NCI-H146 treated with DMSO at 0.1 percent for 48 hours (cell line): ENCODE data around the gene CRHR2.
"Not testable (repeated sequence)": the region's sequence is repeated elsewhere in the genome, so short reads cannot be mapped to it uniquely, and the experiment has no call there.

Source experiments
- DNase-seq: peaks from one replicate; lab custom pipeline; 2025; ENCODE audit not compliant: unreplicated experiment; lab: John Stamatoyannopoulos, UW

CRHR2 gene

DNA sequence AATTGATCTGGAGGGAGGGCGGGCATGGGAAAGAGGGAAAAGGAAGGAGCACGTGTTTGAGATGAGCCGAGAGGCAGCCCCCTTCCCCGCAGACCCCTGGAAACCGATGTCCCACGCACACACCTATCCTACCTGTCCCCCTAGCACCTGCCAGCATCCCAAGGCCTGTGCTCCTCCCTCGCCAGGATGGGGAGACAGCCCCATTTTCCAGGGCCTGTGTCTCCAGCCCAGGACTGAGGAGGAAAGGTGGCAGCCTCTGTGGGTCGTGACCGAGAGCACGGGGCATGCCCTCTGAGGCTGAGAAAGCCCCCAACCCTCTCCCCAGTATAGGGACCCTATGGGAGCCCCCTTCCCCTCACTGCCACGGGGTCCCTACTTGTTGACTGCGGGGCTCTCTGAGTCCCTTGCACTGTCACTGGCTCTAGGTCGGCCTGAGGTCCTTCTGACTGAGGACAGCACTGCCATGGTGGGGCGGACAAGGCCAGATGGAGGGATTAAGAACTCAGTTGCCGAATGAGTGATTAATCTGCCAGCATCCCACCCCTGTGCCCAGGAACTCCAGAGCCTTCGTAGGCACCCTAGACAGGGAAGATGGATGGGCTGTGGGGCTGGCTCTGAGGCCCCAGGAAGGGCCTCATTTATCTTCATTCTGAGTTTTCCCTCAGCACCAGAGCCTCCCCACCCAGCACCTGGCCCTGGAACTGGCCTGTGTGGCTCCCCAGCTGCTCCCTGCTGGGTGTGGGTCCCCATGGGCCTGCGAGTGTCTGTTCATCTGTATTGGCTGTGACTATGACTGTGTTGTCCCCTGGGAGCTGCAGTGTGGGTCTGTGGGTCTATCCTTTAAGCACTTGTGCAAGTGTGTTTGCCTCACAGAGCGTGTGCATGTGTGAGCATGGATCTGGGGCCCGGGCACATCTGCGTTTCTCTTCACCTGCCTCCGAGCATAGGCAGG lies 26.0 kb downstream of the CRHR2 start:
- DNase-seq = no peak

DNA sequence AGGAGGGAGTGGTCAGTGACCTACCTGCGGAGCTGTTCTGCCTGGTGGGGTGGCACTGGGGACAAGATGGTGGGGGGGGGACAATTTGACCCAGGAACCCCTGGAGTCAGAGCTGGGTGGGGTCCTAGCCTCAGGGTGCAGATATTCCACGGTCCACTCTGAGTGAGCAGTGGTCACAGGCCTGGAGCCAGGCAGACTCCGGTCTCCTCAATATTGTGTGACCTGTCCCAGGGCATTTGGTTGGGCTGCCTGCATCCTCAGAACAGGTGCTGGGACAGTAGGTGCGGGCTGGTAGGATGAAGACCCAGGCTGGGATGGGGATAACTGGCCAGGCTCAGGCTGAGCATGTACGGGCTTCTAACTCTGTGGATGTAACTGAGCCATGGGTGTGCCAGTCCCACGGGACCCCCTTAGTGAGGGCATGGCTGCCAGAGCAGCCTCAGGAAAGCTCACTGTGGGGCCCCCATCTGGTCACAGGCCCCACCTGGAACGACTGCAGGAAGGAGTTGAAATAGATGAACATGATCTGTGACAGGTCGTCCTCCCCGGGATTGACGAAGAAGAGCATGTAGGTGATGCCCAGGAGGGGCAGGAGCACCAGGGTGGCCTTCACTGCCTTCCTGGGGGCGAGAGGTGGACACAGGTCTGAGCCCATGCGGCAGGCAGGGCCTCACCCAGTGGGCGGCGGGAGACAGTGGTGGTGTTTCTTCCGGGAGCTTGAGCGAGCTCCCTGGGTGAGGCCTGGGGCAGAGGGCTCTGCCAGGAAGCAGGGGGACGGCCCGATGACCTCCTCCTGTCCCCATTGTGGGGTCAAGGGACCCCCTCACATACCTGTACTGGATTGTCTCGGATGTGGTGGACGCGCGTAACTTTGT lies 26.9 kb downstream of the CRHR2 start:
- DNase-seq = no peak

DNA sequence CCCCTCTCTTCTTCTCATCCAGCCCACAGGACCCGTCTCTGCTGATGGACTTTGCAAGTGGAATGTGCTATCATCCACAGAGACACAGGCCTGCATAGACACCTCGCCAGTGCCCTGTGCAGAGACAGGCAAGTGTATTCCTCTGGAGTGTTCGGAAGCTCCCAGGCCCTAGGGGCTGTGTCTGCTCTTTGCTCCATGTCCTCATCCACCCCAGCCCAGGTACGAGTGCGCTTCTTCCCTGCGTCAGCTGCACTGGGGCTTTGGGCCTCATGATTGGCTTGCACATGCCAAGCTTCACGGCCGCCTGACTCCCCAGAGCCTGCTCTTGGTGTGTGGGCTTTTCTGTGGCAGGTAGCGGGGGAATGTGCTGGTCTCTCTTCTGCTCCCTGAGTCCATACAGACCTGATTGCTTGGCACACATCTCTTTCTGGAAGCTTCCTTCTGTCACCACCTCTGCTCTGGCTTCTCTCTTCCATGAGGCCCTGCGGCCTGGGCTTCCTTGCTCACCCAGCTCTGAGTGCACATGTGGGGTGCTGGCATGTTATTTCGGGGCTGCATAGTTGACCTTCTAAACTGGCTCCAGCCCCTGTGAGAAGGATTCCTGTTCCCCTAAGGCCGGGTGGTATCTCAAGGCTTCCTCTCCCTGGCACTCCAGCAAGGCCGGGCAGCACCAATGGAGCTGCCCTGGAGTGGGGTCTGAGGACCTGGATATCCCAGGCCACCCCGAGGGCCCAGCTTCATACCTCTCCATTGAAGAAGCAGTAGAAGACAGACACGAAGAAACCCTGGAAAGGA lies 27.8 kb downstream of the CRHR2 start:
- DNase-seq = no peak

DNA sequence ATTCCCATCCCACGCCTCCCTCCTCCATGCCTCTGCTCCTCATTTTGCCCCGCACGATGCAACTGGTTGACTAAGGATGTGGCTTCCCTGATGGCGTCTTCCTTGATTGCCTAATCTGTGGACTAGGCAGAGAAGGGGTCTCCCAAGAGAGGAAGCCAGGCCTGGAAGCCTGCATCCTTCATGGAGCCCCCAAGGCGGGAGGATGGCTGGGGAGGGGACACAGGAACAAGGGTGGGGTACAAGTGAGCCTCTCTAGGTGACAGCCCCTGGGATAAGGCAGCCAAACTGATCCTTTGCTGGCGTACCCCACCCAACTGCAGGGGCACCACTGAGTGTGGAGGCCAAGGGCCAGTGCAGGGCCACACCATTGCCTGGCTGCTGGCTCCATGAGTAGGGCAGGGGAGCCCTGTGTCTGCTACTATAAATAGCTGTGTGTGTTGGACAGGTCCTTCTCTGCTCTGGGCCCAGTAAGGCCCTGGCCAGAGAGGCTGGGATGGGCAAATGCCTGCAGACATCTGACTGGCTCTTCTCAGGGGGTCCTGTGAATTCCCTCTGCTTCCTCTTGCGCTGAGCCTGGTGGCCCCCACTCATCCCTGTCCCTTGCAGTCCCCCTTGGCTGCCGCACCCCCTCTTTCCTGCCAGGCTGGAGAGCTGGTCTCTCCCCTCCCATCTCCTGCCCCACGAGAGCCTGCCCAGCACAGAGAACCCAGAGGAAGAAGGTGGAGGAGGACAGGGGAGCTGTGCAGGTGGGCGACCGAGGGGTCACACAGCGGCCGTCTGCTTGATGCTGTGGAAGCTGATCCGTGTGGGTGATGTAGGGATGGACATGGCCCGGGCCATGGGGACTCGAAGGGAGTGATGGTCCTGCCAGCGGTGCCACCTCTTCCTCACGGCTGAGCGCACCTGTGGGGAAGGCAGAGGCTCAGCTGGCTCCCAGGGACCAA lies 29.3 kb downstream of the CRHR2 start:
- no peak for DNase-seq

DNA sequence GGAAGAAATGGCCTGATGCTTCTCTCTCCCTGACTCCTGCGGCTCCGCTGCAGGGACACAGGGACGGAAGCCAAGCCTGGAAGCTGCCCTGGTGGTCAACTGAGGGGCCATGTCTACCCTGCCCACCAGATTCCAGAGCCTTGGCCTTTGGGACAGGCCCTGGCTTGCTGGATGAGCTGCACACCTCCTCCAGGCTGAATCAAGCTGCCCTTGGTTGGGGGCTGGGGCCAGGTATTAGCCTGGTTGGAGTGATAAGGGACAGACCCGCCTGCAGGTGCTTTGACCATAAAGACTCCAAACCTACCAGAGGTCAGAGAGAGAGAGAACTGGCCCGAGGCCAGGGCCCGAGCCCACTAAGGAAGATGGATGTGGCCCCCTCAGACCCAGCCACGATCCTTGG lies 30.1 kb downstream of the CRHR2 start:
- DNase-seq = no peak

DNA sequence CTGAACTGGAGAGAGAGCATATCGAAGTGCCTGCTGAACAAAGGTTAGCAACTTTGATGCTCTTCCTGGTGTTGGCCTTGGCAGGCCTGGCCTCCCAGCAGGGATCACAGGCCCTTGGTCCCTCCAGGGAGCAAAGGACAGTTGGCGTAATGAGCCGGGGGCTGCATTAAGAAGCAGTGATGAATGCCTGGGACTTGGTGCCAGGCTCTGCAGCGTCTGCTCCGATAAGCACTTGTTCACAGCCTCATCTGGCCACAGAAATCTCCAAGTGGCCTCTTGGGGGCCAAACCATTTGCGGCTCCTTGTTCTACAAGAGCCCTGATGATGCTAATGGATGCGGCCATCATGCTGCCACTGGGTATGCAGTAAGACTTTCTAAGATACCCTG lies 31.8 kb downstream of the CRHR2 start:
- no peak for DNase-seq

DNA sequence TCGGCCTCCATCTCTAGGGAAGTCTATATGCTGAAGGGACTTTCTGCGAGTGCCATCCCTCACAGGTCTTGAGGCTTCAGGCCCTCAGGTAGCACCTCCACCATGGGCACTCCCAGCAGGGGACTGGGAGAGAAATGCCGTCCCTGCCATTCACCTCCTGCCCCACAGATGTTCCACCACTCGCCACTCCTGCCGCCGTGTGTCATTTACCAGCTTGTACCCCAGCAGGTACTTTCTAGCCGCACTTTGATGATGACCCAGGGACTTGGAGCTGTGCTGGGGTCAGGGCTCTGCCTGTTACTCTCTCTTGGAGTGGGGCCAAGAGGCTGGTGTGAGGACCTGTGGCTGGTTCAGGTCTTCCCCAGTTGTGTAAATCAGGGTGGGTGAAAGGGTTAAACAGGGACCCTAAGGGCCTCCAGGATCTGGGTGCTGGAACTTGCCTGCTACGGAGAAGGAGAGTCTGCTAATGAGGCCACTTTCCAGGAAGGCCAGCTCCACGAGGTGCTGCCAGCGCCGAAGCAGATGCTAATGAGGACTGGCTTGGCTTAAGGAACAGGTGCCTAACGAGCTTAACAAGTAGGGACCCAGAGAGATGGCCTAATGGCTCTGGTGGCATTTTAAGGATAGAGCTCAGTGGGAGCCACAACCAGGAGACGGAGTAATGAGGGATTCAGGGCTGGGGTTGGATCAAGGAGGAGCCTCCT lies 32.4 kb downstream of the CRHR2 start:
- DNase-seq = no peak

DNA sequence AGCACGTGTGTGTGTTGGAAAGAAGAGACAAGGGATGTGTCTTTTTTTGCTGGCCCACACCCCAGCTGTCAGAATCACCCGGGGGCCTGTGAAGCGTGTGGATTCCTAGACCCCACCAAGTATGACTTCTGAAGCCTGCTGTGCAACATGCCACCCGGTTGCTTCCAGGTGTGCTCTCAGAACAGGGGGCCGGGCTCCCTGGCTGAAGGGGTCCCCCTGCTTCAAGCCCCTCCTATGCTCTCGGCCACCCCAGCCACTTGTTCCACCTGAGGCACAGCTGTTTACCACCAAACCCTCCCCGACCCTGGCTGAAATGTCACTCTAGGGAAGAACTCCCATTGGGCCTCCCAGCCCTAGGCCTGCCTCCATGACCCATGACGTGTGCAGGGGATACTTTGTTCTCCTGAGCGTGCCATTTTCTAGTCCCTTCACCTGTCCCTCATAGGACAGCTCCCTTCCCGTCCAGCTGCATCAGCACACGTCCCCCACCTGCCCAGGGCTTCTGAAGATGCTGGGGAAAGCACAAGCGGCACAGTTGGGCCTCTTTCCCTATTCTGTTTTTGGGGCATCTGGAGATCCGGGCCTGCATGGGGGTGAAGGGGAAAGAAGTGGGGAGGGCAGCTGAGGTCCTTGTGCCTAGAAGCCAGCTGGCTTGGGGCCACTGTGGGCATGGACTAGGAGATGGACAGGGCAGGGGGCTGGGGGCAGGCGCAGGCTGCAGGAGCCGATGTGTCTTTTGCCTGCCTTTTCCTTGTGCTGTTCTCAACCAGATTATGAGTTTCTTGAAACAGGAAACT lies 33.3 kb downstream of the CRHR2 start:
- DNase-seq = no peak

DNA sequence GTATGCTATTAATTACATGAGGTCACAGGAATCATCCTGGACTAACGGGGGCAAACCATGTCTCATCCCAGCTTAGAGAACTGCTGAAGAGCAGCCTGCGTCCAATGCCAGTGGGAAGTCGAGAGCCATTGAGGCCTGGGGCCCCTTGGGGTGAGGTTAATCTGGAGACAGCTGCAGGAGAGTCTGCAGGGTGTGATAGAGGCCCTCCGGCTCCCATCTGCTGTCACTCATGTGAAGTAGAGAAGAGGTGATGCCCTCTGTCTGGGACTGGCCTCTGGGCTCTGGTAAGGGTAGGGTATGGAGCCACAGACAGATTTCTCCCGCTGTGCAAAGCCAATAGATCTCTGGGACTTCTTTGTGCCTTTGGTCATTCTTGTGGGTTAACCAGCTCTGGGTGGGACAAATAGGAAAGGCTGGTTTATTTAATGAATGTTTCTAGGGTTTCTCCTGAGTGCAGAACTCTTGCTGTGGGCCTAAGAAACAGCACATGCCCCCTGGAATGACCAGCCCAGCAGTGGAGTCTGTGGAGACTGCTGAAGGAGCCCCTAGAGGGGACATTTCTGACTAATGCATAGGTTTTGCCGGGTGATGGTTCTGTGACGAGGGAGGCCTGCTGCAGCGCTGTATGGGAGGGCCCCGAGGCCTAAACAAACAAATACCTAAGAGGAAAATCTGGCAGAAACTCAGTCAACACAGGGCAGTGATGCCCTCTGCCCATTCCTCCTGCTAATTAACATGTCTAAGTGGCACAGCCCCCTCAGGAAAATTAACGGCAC lies 34.5 kb downstream of the CRHR2 start:
- DNase-seq = no peak

DNA sequence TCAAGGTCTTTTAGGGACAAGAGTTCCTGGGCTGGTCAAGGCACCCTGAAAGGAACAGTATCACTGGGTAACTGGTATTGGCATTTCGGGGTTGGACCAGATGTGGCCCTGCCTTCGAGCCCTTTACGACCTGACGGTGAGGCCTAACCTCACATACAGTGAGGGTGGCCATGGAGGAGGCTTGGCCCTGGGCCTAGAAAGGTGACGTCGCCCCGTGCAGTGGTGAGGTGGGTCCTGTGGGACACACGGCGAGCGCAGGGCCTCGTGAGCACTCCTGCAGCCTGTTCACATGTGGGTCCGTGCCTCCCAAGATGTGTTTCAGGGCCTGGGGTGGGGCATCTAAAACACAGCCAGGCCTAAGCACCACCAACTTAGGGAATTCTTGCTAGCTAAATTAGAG lies 36.1 kb downstream of the CRHR2 start:
- no peak for DNase-seq

DNA sequence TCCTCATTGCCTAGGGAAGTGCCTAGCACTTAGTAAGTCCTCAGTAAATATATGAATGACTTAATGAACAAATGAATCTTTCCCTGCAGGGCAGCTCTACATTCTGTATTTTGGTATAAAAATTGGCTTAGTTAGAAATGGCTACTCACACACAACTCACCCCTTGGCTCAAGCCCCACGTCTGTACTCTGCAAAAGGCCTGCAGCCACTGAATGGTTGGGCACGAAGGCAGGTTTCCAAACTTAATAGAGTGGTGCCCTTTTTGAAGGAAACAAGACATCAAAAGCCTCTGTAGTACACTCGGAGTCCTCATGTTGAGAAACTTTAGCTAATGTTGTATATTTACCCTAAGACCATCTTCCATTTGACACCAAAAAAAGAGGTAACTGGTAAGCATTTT lies 36.6 kb downstream of the CRHR2 start:
- no peak for DNase-seq

DNA sequence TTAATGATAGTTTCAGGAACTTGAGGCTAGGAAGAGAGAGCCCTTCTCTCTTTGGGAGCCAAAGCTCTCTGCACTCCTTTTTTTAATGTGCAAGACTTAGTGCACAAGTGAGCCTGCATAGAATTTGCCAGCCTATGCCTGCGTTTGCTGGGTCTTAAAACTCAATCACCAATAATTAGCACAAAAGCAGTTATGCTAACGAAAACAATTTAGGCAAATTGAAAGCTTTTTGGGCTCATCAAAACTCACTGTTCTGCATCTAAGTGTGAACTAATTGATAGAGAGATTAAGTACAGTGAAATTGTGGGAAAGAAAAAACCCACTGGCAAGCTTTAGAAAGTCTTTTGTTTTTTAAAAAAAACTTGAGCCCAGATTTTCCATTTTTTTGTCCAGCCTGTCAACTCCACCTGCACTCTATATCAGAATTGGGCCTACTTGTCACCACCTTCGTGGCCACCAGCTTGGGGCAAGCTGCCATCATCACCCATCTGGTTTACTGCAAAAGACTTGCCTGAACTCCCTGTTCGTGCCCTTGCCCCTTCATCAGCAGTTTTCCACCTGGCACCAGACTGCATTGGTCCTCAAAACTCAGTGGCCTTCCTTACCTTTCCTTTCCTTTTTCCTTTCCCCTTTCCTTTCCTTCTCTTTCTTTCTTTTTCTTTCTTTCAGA lies 37.8 kb downstream of the CRHR2 start:
- no peak for DNase-seq

DNA sequence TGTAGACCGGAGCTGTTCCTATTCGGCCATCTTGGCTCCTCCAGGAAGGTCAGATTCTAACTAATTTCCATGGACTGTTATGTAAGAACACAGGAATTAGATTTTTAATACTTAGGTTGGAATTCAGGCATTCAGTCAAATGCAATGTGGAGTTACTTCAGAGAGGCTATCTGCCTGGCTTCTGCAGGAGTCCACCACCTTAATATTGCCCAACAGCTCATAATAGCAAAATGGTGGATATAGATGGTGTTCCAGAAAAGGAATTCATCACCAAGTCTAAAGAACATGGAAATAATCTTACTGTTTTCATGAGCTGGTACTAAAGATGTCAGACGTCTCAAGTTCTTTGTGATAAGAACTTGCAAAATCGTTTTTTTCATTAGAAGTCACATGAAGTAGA lies 39.5 kb downstream of the CRHR2 start:
- no peak for DNase-seq

DNA sequence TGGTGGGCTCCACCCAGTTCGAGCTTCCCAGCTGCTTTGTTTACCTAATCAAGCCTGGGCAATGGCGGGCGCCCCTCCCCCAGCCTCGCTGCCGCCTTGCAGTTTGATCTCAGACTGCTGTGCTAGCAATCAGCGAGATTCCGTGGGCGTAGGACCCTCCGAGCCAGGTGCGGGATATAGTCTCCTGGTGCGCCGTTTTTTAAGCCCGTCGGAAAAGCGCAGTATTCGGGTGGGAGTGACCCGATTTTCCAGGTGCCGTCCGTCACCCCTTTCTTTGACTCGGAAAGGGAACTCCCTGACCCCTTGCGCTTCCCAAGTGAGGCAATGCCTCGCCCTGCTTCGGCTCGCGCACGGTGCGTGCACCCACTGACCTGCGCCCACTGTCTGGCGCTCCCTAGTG lies 39.9 kb downstream of the CRHR2 start:
- not testable (repeated sequence) for DNase-seq

DNA sequence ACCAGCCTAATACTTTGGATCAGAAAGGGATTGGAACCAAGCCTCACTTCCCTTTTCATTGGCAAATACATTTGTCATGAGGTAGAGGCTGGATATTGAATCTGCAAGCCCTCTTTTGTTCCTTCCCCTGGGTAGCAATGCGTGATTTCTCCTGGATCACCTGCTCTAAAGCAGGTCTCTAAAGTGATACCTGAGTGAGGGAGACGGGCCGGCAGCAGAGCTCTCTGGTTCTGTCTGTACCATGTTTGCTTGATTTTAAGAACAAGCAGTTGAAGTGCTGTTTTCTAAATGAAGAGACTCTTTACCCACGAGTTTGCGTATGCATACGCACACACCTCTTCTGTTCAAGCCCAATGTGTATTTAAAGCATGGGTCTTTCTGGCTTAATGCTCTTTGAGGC lies 46.5 kb downstream of the CRHR2 start:
- DNase-seq = no peak

DNA sequence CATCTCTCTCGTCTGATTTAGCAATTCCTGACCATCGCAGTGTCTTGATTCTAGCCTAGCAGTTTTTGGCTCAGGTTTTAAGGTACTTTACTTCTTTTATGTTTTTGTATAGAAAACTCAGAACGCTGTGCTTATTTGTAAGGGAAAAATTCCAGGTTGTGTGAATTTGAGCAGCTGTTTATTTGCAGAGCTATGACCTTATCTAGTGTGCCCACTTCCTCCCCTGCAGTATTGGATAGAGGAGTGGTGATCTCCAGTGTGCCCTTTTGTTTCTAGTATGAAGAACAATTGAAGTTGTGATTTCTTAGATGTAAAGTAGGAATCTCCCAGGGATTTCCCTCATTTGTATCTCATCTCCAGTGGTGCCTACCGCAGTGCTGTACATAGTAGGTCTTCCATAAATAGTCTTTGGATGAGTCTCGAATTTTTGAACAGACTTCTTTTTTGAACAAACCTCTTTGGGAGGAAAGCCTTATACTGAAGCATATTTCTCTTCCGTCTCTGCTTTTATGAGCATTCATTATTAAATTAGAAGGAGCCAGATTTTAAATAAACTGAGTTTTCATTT lies 47.5 kb downstream of the CRHR2 start:
- DNase-seq = no peak

DNA sequence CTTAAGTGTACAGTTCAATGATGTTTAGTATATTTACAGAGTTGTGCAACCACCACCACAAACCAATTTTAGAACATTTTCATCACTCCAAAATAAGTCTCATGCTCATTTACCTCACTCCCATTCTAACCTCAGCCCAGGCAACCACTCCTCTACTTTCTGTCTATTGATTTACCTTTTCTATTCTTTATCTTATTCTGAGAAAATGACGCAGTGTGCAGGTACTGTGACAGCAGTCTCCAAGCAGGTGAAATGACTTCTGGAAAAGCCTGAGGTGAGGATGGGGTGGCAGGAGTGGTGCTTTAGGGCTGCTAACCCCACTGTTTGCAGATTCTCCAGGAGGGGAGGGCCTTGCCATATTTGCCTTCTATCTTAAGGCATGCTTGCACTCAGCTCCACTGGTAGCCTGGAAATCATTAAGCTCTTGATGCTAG lies 48.0 kb downstream of the CRHR2 start:
- no peak for DNase-seq
